Loucy (cell line): ENCODE measurements around the gene ZFR.

ENCODE experiments used
- EZH2phosphoT487 ChIP-seq: fragments of 200-600 bp; IDR thresholded peaks from 2 replicates; pipeline ENCODE4 v1.6.1; 2018; ENCODE audit warnings: antibody characterized with exemption, mild to moderate bottlenecking, moderate library complexity, borderline replicate concordance
- TF ChIP-seq, protein P1 (sequence below): fragments of 200-600 bp; sonication (generic); conservative IDR thresholded peaks from 2 replicates; pipeline ENCODE4 v1.5.1; 2014; ENCODE audit warnings: mild to moderate bottlenecking, antibody characterized with exemption, low read length

DNA sequence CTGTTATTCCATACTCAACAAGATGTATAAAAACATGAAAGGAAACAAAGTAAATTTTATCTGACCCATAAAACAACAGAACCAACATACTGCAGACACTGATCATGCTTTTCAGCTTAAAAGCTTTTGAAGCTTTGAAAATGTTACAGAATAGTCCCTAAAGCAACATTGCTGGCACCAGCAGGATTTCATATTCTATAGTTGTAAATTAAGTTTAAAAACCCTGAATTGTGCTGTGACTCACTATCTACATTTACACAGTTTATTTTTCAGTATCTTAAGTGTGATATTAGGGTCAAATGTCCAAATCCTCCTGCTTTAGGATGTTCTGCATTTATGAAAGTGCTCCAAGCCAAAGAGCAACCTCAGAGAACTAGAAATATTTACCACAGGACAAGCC, 59.9 kb downstream of the ZFR start:
- TF ChIP-seq, protein P1, sequence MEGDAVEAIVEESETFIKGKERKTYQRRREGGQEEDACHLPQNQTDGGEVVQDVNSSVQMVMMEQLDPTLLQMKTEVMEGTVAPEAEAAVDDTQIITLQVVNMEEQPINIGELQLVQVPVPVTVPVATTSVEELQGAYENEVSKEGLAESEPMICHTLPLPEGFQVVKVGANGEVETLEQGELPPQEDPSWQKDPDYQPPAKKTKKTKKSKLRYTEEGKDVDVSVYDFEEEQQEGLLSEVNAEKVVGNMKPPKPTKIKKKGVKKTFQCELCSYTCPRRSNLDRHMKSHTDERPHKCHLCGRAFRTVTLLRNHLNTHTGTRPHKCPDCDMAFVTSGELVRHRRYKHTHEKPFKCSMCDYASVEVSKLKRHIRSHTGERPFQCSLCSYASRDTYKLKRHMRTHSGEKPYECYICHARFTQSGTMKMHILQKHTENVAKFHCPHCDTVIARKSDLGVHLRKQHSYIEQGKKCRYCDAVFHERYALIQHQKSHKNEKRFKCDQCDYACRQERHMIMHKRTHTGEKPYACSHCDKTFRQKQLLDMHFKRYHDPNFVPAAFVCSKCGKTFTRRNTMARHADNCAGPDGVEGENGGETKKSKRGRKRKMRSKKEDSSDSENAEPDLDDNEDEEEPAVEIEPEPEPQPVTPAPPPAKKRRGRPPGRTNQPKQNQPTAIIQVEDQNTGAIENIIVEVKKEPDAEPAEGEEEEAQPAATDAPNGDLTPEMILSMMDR: no peak
- TF ChIP-seq EZH2phosphoT487: no peak
